Femur (tissue), 1 donor: ENCODE results near the gene KRTAP4-6.
"Not testable (repeated sequence)": the region's sequence is repeated elsewhere in the genome, so short reads cannot be mapped to it uniquely, and the experiment has no call there.

ENCODE experiments used
- DNase-seq: peaks from one replicate; pipeline ENCODE4 v3.0.0-alpha.2; 2017

KRTAP4-6 gene

GRCh38 chr17:41140360-41141131, at the start of gene KRTAP4-6:
TSS of gene KRTAP4-6 (minus strand) at chr17:41140544. CDS start at chr17:41140487, 57 bp downstream.
- DNase-seq: no peak

- DNase-seq: not testable (repeated sequence)
Observed at GRCh38 chr17:41189837-41190318, 49.5 kb upstream of the KRTAP4-6 start, which contains the start of gene KRTAP9-1. TSS of gene KRTAP9-1 (plus strand) at chr17:41189887. CDS start at chr17:41189887, 0 bp downstream.

- DNase-seq: peak; percentile 28
Observed at GRCh38 chr17:41186872-41187271, 46.5 kb upstream of the KRTAP4-6 start.

- DNase-seq: no peak
Observed at GRCh38 chr17:41185001-41185400, 44.7 kb upstream of the KRTAP4-6 start.

- DNase-seq: no peak
Observed at GRCh38 chr17:41184480-41184961, 44.2 kb upstream of the KRTAP4-6 start, which contains the start of gene KRTAP4-1. TSS of gene KRTAP4-1 (minus strand) at chr17:41184911. CDS start at chr17:41184854, 57 bp downstream.

GRCh38 chr17:41178843-41179616, 38.7 kb upstream of the KRTAP4-6 start:
- no peak for DNase-seq

- DNase-seq: no peak
Observed at GRCh38 chr17:41178341-41178740, 38.0 kb upstream of the KRTAP4-6 start.

GRCh38 chr17:41177727-41178271, 37.5 kb upstream of the KRTAP4-6 start, which contains the start of gene KRTAP4-2:
TSS of gene KRTAP4-2 (minus strand) at chr17:41178221. CDS start at chr17:41178164, 57 bp downstream.
- no peak for DNase-seq

- DNase-seq: no peak
Observed at GRCh38 chr17:41176744-41177387, 36.5 kb upstream of the KRTAP4-6 start.

- DNase-seq: no peak
Observed at GRCh38 chr17:41171886-41172285, 31.5 kb upstream of the KRTAP4-6 start.

GRCh38 chr17:41168121-41168520, 27.8 kb upstream of the KRTAP4-6 start, which contains the start of gene KRTAP4-3:
TSS of gene KRTAP4-3 (minus strand) at chr17:41168221. CDS start at chr17:41168172, 49 bp downstream.
- no peak for DNase-seq

- DNase-seq: no peak
Observed at GRCh38 chr17:41167561-41167960, 27.2 kb upstream of the KRTAP4-6 start.

GRCh38 chr17:41163828-41164227, 23.5 kb upstream of the KRTAP4-6 start:
- no peak for DNase-seq

GRCh38 chr17:41160648-41161047, 20.3 kb upstream of the KRTAP4-6 start, which contains the start of gene KRTAP4-4:
TSS of gene KRTAP4-4 (minus strand) at chr17:41160748. CDS start at chr17:41160691, 57 bp downstream.
- DNase-seq: no peak

- not testable (repeated sequence) for DNase-seq
Observed at GRCh38 chr17:41160190-41160589, 19.8 kb upstream of the KRTAP4-6 start.

GRCh38 chr17:41153856-41154255, 13.5 kb upstream of the KRTAP4-6 start:
- no peak for DNase-seq

- DNase-seq: no peak
Observed at GRCh38 chr17:41151525-41151924, 11.2 kb upstream of the KRTAP4-6 start.

- DNase-seq: no peak
Observed at GRCh38 chr17:41150026-41150425, 9.7 kb upstream of the KRTAP4-6 start.

- no peak for DNase-seq
Observed at GRCh38 chr17:41149652-41149985, 9.3 kb upstream of the KRTAP4-6 start, which contains the start of gene KRTAP4-5. TSS of gene KRTAP4-5 (minus strand) at chr17:41149825. CDS start at chr17:41149767, 58 bp downstream.

GRCh38 chr17:41148971-41149651, 8.8 kb upstream of the KRTAP4-6 start:
- not testable (repeated sequence) for DNase-seq

GRCh38 chr17:41147531-41148204, 7.3 kb upstream of the KRTAP4-6 start:
- DNase-seq: no peak
